LHCN-M2 (cell line): ENCODE data around the gene CEMIP. TPM values are rescaled to one million over a fixed set of nuclear protein-coding genes. Genes with fewer than 3 reads are reported as not detected.

ENCODE experiments used
- total RNA-seq: library from RNA; depleted of rRNA; stranded (reverse); fragments of >200 nt; gene quantifications from 2 replicates; pipeline ENCODE4 v1.2.3, GENCODE V29; 2014; rRNA removed

Gene CEMIP
- total RNA-seq, 1 experiment from 2014 or later, result 4.5 TPM

Other genes with a start within 250 kb of the CEMIP start
- 2.0 and 3.4 TPM in 2 replicates for gene ABHD17C, start 84.1 kb upstream of the CEMIP start, total RNA-seq
- gene MESD, start 210.4 kb downstream of the CEMIP start, total RNA-seq, result 17.8 and 19.4 TPM in 2 replicates
- 24.3 and 25.1 TPM in 2 replicates for gene TLNRD1, start 221.6 kb downstream of the CEMIP start, total RNA-seq